Esophagus muscularis mucosa (tissue), 4 donors: ENCODE data around the gene SLC25A1. TPM values are rescaled to one million over a fixed set of nuclear protein-coding genes. Genes with fewer than 3 reads are reported as not detected.

Experiments
- DNase-seq: peaks from one replicate; pipeline ENCODE4 v3.0.0-alpha.2; 2017; ENCODE audit errors: extremely low spot score
- H3K27ac ChIP-seq, 4 donors: fragments of 200-600 bp; sonication (generic); replicated peaks in 1 of 4; 1 replicate in 3 of 4; 2 replicates in 1 of 4; pipeline ENCODE4 v1.5.1; 2016 to 2019; ENCODE audit warnings: mild to moderate bottlenecking in 1 of 4
- H3K27me3 ChIP-seq, 4 donors: fragments of 200-600 bp; sonication (generic); one replicate each; pipeline versions ENCODE4 v1.5.1 to v1.6.0; 2016 to 2019
- H3K36me3 ChIP-seq, 4 donors: fragments of 200-600 bp; sonication (generic); one replicate each; pipeline ENCODE4 v1.5.1; 2016 to 2019
- H3K4me1 ChIP-seq, 4 donors: fragments of 200-600 bp; sonication (generic); one replicate each; pipeline ENCODE4 v1.5.1; 2016 to 2019
- H3K4me3 ChIP-seq, 4 donors: fragments of 200-600 bp; sonication (generic); 1 replicate in 2 of 4; 2 replicates in 2 of 4; pipeline ENCODE4 v1.5.1; 2016 to 2019; ENCODE audit warnings: mild to moderate bottlenecking in 4 of 4, moderate library complexity in 1 of 4
- H3K9me3 ChIP-seq, 4 donors: fragments of 200-600 bp; sonication (generic); 1 replicate in 3 of 4; 2 replicates in 1 of 4; pipeline ENCODE4 v1.5.1; 2016 to 2019
- CTCF ChIP-seq, 3 experiments: fragments of 200-600 bp in 2 of 3; fragments of 450-650 bp in 1 of 3; sonication (generic) in 2 of 3; IDR thresholded peaks; one replicate each; pipeline ENCODE4 v1.5.1; 2017 to 2019; ENCODE audit warnings: antibody characterized with exemption in 3 of 3, mild to moderate bottlenecking in 2 of 3, moderate library complexity in 1 of 3
- EP300 ChIP-seq: sonication (generic); formaldehyde crosslinking; IDR thresholded peaks from one replicate; pipeline ENCODE4 v1.6.1; 2017; ENCODE audit warnings: antibody characterized with exemption
- POLR2A ChIP-seq: fragments of 450-650 bp; IDR thresholded peaks from one replicate; pipeline ENCODE4 v1.6.1; 2017; ENCODE audit warnings: antibody characterized with exemption, moderate library complexity, mild to moderate bottlenecking, low read depth
- POLR2AphosphoS5 ChIP-seq, 2 donors: sonication (generic); formaldehyde crosslinking; IDR thresholded peaks; one replicate each; pipeline ENCODE4 v1.6.1; 2017; ENCODE audit warnings: antibody characterized with exemption in 2 of 2
- WGBS: methylation state at CpG from one replicate; pipeline ENCODE4 v1.1.5; 2018; 5-methylcytosine and 5-hydroxymethylcytosine counted together
- intact Hi-C: fragments of 100-400 bp; cut with DNase I; formaldehyde crosslinking; loops from one replicate; pipeline ENCODE4 v1.15.1; 2023
- total RNA-seq, 4 donors: library from RNA; depleted of rRNA; stranded (reverse); fragments of >200 nt; gene quantifications; one replicate each; pipeline versions ENCODE4 v1.1.0 to v1.2.1, GENCODE V29; 2016

SLC25A1 gene
- total RNA-seq, 4 donors from 2014 or later, result 57.3 to 88.9 (median 71.8) TPM

- H3K27ac ChIP-seq, result no peak overlapping the region
- no peaks in the 10 kb centered on the region for H3K4me1 ChIP-seq
- no peak for DNase-seq
- H3K4me3 ChIP-seq, result no peak overlapping the region
- TF ChIP-seq CTCF (IDR thresholded peaks at IDR 0.05) (no peak), POLR2AphosphoS5 (IDR thresholded peaks at IDR 0.05) (no peak), POLR2A (no peak), EP300 (no peak)
- intact Hi-C loops, result no loop called here
- whole genome bisulfite sequencing, result 79% methylated on average over 19 of the region's 23 CpGs
- no peaks in the 10 kb centered on the region for H3K9me3 ChIP-seq
- H3K36me3 ChIP-seq, result peaks cover 0 to 74% (median 46%) of the 10 kb centered on the region in 4 donors
- H3K27me3 ChIP-seq, result no peaks in the 10 kb centered on the region
Observed at GRCh38 chr22:19195796-19196731, 17.5 kb upstream of the SLC25A1 start.

- Histone ChIP-seq H3K36me3 (peaks cover 0 to 65% (median 44%) of the 10 kb centered on the region in 4 donors), H3K4me3 (no peak overlapping the region), H3K4me1 (no peaks in the 10 kb centered on the region), H3K9me3 (no peaks in the 10 kb centered on the region), H3K27ac (no peak overlapping the region), H3K27me3 (no peaks in the 10 kb centered on the region)
- intact Hi-C loops, result no loop called here
- 88% methylated on average over 11 of the region's 16 CpGs for WGBS
- DNase-seq, result no peak
- TF ChIP-seq EP300, result no peak
- no peak for TF ChIP-seq CTCF (IDR thresholded peaks at IDR 0.05)
- TF ChIP-seq POLR2A, result no peak
- no peak for TF ChIP-seq POLR2AphosphoS5 (IDR thresholded peaks at IDR 0.05)
Observed at GRCh38 chr22:19194766-19195536, 16.4 kb upstream of the SLC25A1 start.

GRCh38 chr22:19193879-19194278 is 15.3 kb upstream of the SLC25A1 start:
- intact Hi-C loops, result no loop called here
- no peak for DNase-seq
- TF ChIP-seq POLR2AphosphoS5 (IDR thresholded peaks at IDR 0.05), result no peak
- TF ChIP-seq POLR2A, result no peak
- TF ChIP-seq CTCF (IDR thresholded peaks at IDR 0.05), result no peak
- TF ChIP-seq EP300, result no peak
- Histone ChIP-seq H3K27ac (no peak overlapping the region), H3K9me3 (no peaks in the 10 kb centered on the region), H3K4me3 (no peak overlapping the region), H3K4me1 (no peaks in the 10 kb centered on the region), H3K36me3 (peaks cover 0 to 54% (median 41%) of the 10 kb centered on the region in 4 donors), H3K27me3 (no peaks in the 10 kb centered on the region)
- WGBS, result 92% methylated on average over 5 of the region's 6 CpGs

- TF ChIP-seq EP300 (no peak), POLR2A (no peak), CTCF (IDR thresholded peaks at IDR 0.05) (no peak), POLR2AphosphoS5 (IDR thresholded peaks at IDR 0.05) (no peak)
- Histone ChIP-seq H3K4me1 (no peaks in the 10 kb centered on the region), H3K4me3 (no peak overlapping the region), H3K36me3 (peaks cover 5 to 30% (median 18%) of the 10 kb centered on the region in 4 donors), H3K9me3 (no peaks in the 10 kb centered on the region), H3K27me3 (no peaks in the 10 kb centered on the region), H3K27ac (no peak overlapping the region)
- no peak for DNase-seq
- intact Hi-C loops, result loop anchor here (10.0 kb wide), 2 partner anchors 177 to 447 kb away; no protein-coding TSS in a partner anchor
- WGBS, result 93% methylated on average over 4 of the region's 6 CpGs
Observed at GRCh38 chr22:19187716-19188563, 9.4 kb upstream of the SLC25A1 start.
